LHCN-M2 (cell line): ENCODE results near the gene ARHGEF28. TPM values are rescaled to one million over a fixed set of nuclear protein-coding genes. Genes with fewer than 3 reads are reported as not detected.

ENCODE experiments used
- DNase-seq: peaks from one replicate; pipeline ENCODE4 v3.0.0-alpha.2; 2012; ENCODE audit warnings: low read depth
- total RNA-seq: library from RNA; depleted of rRNA; stranded (reverse); fragments of >200 nt; gene quantifications from 2 replicates; pipeline ENCODE4 v1.2.3, GENCODE V29; 2014

The ARHGEF28 gene
- total RNA-seq, 1 experiment from 2014 or later = 90.0 TPM

- DNase-seq = no peak
Observed at GRCh38 chr5:73774924-73775323, 148.9 kb downstream of the ARHGEF28 start.

- DNase-seq = no peak
Observed at GRCh38 chr5:73776405-73776804, 150.4 kb downstream of the ARHGEF28 start.

DNA sequence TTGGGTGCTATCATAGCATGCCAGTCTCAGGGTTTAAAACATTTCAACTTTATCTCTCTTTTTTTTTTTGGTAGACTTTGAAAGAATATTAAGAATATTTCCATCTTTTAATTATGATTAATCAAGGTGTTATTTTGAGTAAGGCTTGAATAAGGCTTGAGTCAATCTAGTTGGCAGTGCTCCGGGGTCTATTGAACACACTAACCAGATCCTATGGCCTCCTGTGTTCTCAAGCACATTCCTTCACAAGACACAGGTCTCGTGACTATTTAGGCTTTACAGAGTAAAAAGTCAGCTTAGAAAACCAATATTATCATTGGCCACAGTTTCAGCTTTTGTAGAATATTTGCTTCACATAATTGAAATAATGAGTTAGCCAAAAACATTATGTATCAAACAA is 151.2 kb downstream of the ARHGEF28 start:
- no peak for DNase-seq

GRCh38 chr5:73780302-73781080 is 154.5 kb downstream of the ARHGEF28 start:
- DNase-seq = no peak

- no peak for DNase-seq
Observed at GRCh38 chr5:73781107-73781768, 155.2 kb downstream of the ARHGEF28 start.

DNA sequence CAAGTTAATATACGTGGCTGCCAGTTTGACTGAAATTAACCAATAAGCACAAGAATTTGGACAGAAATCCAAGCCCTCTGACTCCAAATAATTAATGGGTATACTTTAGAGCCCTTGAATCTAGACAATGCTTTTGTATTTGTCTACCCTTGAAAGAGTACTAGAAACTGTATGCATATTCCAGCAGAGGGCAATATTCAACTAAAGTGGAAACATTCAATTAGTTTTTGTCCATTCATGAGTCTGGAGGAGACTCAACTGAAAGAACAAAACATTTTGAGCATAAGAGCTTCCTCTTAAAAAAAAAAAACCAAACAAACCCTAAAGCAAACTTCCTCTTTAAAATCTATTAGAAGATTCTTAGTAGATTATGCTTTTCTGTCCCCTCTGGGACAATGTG is 157.8 kb downstream of the ARHGEF28 start:
- DNase-seq = peak; percentile 39

DNA sequence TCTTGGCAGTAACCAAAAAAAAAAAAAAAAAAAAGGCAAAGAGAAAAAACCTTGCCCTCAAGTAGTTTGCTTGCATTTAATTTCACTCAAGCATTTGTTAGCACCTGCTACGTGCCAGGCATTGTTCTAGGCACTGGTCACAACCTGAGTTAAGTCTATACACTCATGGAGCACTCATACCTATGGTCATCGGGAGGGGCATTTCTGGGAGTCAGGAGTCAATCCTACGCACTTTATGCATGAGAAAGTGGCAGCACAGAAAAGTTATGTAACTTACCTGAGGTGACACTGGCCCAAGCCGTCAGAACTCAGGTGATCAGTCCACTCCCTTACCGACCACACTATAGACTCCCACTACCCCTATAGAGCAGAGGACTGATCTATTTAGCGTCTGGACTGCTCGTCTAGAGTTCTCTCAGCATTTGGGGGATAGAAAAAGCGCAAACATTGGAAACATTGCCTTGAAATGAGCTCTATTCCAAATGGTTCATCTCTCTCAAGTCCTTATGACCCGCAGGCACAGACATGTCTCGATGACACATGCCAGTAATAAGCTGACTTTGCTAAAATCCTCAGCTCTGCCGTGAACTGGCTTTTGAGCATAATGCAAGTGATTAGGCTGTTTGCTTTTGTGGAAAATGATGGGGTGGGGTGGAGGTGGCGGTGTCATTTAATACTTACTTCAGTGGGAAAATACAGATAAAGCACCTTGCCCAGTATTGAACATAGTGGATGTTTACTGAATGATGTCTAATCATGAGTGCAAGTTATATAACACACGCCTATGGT is 160.2 kb downstream of the ARHGEF28 start:
- no peak for DNase-seq

DNA sequence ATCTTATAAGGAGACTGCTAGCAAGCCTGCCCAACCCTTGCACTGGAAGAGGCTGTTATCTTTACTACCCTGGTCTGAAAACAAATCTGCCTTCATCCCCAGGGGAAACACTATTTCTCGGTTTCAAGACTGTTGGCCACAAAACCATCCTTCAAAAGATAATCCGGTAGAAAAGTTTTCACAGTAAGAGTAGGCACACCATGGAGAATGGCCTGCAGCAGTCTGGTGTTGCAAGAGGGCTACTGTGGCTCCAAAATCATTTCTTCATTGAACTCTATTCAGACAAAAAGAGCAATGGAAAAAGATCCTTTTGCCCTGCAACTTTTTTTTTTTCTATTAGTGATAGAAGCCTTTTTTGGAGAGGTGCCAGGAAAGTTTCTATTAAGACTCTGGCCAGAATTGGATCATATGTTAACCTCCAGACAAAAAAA is 163.9 kb downstream of the ARHGEF28 start:
- DNase-seq = peak; percentile 41

- DNase-seq = no peak
Observed at GRCh38 chr5:73791389-73791788, 165.4 kb downstream of the ARHGEF28 start.

- DNase-seq = peak; percentile 76
Observed at GRCh38 chr5:73792687-73793320, 166.8 kb downstream of the ARHGEF28 start.

DNA sequence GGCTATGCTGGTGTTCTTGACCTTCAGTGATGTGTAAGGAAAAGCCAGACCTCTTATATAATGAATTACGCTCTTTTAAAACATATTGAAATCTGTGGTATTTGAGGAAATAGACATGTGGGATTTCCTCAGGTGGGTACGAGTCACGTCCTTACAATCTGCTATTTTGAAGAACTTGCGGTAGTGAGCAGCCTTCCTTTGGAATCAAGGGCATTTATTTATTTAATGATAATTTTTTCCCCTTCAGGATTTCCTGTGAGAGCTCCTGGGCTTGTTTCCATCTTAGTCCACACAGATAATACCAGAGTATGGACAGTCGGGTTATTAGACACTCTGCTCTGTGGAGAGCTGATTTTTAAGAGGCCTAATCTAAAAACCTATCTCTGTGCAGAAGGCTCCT is 167.9 kb downstream of the ARHGEF28 start:
- no peak for DNase-seq

GRCh38 chr5:73796164-73797131 is 170.5 kb downstream of the ARHGEF28 start:
- peak; percentile 93 for DNase-seq

DNA sequence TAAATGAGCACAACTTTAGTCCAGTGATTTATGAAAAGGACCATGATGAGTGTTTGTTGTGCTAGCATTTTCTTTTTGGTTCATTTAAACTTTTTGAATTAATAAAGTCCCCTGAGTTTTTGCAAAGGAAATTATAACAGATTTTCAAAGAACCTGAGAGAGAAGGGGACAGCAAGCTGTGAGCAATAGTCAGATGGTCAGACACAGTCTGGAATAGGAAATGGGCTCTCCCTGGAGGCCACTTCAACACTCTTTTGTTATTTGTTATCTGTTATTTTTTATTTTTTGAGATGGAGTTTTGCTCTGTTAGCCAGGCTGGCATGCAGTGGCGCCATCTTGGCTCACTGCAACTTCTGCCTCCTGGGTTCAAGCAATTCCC is 171.1 kb downstream of the ARHGEF28 start:
- DNase-seq = peak; percentile 47

DNA sequence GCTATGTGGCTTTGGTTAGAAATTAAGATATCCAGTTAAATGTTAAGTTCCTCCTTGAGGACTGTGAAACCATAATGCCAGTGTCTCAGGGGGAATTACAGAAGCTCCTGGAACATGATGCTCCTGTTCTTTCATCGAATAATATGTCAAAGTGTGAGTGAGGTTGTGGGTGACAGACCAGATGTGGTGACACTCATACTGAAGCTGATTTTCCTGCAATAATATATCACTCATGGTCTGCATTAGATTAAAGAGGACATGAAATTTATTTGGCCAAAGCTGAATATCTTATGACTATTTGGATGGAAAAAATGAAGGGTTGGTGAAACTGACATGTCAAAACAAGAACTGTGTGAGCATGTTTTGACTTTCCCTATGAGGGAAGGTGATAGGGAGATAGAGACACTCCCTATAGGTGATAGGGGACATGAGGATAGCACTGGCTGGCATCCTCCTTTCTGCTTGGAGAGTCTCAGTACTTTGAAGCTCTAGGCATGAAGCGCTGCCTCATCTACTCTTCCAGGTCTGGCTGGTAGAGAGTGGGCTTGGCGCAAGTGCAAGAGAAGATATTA is 173.5 kb downstream of the ARHGEF28 start:
- no peak for DNase-seq

DNA sequence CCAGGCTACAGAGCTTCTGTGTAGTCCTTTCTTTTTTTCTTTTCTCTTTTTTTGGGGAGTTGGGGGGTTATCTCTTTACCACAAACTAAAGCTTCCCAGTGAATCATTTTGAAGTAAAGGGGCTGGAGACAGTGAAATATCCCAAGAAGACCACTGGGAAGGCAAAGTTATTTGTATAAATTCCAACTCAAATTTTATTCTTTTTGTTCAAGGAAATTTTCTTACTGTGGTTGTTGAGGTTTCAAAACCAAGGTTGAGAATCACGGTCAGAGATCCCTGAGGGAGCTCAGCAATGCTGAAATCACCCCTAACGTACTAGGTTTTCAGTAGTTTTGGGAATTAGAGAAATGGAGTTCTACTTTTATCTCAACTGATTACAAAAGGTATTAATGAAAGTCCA is 175.7 kb downstream of the ARHGEF28 start:
- peak; percentile 36 for DNase-seq

DNA sequence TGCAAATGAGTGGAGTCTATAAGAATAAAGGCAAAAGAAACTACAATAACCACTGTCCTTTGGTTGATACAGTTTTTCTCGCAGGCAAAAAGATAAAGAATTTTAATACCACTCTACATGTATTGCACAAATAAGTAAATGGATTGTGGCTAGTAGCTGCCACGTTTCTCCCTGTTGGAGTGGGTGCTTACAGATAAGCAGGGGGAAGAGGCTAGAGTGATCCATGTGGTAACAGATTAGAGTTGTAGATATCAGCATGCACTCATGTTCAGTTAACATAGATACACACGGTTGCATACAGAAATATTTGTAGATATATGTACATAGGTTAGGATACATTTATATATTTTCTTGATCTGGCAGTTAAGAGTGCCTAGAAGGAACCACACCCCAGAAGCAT is 179.5 kb downstream of the ARHGEF28 start:
- DNase-seq = no peak

DNA sequence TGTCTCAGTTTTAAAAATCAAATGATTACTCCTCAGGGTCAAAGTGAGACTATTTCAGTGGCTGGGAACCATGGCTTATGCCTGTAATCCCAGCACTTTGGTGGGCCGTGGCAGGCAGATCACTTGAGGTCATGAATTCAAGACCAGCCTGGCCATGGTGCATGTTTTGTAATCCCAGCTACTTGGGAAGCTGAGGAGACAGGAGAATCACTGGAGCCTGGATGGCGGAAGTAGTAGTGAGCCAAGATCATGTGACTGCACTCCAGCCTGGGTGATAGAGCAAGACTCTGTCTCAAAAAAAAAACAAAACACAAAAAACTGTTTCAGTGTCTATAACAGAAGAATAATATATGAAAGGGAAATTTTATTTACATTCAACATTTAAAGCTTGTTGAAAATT is 182.9 kb downstream of the ARHGEF28 start:
- DNase-seq = no peak

DNA sequence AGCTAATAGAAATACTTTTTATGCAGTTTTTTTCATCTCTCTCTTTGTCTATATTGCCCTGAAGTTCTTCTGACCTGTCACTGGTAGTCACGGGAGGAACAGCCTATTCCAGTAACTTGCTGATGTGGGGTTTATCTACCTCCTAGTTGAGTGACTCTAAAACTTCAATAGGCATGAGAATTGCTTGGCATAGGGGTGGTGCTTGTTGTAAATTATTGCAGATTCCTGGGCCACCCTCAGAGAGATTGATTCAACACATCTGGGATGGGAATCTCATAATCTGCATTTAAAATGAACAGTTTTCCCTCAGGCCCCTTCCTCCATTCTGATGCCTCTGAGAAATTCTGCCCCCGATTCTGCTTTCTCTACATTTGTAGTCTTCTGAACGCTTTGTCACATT is 184.4 kb downstream of the ARHGEF28 start:
- DNase-seq = no peak

DNA sequence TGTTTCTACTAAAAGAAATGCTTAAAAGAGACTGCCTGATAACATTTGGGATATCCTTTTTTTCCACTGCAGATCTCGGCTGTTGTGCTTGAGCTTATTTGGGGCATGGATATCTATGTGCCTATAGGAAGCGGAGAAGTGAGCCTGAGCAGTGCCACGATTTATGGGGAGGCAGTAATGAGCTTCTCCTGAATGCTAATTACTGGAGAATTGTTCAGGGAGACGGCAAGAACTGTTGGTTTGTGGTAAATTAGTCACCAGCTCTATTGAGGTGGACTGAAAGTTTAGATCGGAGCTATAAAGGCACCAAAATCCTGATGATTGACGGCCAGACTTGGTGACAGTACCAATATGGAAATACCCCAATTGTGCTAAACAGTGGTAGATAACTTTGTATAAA is 186.5 kb downstream of the ARHGEF28 start:
- no peak for DNase-seq

- no peak for DNase-seq
Observed at GRCh38 chr5:73812962-73813588, 187.1 kb downstream of the ARHGEF28 start.
